Stimulated activated CD8-positive, alpha-beta memory T cell treated with anti-CD3 and anti-CD28 coated beads, Interleukin-12 subunit alpha, Interleukin-12 subunit beta, amount 100 ng/mL, for 24 hours (primary cell): ENCODE data around the gene RDH11.
"Not testable (repeated sequence)": the region's sequence is repeated elsewhere in the genome, so short reads cannot be mapped to it uniquely, and the experiment has no call there.

Source experiments
- DNase-seq: peaks from one replicate; pipeline ENCODE4 v3.0.0-alpha.2; 2020; ENCODE audit errors: extremely low read depth

RDH11 gene, protein sequence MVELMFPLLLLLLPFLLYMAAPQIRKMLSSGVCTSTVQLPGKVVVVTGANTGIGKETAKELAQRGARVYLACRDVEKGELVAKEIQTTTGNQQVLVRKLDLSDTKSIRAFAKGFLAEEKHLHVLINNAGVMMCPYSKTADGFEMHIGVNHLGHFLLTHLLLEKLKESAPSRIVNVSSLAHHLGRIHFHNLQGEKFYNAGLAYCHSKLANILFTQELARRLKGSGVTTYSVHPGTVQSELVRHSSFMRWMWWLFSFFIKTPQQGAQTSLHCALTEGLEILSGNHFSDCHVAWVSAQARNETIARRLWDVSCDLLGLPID

GRCh38 chr14:67695394-67695949 lies at the start of gene RDH11:
Gene RDH11, minus strand, starts transcription at chr14:67695764. Its CDS starts 61 bp downstream, at chr14:67695703.
- DNase-seq, result peak; percentile 59

DNA sequence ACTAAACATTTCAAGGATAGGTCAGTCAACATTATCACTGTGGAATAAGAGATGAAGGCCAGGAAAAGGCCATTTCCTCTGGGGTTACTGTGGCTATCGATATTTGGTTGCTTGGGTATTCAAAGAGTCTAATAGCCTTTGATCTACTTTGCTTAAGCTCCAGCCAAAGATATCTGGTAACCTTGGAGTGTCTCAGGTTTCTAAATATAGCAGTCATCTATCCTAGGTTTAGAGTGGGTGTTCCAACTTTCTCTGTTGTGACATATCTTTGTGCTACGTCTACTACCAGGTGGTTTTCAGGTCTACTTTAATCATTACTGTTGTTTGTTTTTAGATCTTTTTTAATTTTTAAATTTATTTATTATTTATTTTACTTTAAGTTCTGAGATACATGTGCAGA lies 48.5 kb upstream of the RDH11 start:
- no peak for DNase-seq

GRCh38 chr14:67738740-67739504 lies 43.4 kb upstream of the RDH11 start:
- no peak for DNase-seq

DNA sequence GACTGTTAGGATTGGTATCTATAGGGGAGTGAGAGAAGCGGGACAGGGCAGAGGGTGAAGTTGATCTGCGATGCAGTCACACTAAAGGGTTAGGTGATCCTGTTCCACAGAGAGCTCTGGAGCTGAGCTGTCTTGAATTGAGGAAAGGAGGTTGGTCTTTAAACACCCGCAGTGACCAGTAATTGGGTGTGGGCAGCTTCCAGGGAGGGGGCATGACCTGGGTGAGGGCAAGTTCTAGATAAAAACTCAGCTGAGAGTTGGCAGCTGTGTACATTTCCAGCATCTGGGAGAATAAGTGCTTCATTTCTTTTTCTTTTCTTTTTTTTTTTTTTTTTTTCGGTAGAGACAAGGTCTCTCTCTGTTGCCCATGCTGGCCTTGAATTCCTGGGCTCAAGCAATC lies 41.2 kb upstream of the RDH11 start:
- no peak for DNase-seq

DNA sequence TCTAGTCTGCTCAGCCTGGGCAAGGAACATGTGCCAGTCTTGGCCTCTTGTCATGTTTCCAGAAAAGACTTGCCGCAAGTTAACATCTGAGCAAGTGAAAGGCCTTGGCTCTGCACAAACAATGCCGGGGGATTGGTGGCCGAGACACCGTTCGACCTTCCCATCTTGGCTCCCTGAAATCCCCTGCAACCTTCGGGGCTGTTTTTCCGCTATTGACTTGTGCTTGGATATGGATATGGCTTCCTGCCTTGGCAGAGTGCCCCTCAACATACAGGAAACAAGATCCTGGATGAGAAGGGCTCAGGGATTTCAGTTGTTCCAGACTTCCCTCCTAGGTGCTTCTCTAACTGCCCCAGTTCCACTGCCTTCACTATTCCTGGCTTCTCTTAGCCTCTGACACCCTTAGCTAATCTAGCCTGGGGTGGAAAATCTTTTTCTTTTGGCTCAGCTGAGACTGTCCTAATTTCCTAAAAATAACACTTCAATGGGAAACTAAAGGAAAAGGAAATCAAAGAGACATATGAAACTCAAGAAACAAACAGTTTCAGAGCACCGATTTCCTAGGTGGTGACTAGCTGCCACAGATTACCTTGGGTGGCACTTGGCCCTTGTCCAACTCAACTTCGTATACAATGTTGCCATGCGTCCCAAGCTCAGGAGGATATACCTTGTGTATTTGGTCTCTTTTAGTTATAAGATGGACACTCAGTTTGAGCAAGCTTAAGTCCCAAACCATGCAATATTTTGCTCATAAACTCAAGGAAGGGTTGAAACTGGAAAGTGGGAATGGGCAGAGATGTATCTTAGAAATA lies 40.0 kb upstream of the RDH11 start:
- no peak for DNase-seq

DNA sequence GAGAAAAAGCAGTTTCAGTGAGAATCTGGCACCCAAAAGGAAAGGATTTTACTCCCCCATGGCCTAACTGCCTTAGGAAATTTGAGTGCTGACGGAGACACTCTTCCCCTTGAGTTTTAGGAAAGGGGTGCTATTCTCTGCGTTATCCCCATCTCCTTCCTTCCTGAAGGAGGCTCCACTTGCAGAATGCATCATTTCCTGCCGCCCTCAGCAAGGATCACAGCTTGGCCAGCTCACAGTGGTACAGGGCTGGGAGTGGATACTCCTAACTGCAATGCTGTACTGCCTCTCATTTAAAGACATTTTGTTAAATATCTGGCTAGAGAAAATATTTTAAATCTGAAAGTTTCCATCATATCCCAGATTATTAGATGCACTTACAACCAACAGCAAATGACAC lies 39.1 kb upstream of the RDH11 start:
- no peak for DNase-seq

DNA sequence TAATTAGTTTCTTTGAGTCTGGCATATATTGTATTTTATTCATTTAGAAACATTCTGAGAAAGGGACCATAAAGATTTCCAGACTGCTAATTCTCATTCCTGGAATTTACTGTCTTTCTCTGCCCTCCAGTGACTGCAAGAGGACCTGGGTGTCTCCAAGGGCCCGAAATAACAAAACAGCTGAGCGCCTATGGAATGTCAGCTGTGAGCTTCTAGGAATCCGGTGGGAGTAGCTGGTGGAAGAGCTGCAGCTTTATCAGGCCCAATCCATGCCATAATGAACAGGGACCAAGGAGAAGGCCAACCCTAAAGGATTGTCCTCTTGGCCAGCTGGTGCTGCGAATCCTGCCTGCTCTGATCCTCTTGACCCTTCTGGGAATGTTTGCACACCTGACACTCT lies 38.1 kb upstream of the RDH11 start:
- DNase-seq, result no peak

- no peak for DNase-seq
Observed at GRCh38 chr14:67729072-67729885, 33.7 kb upstream of the RDH11 start.

GRCh38 chr14:67728258-67728657 lies 32.7 kb upstream of the RDH11 start:
- no peak for DNase-seq

GRCh38 chr14:67727361-67727760 lies 31.8 kb upstream of the RDH11 start:
- no peak for DNase-seq

DNA sequence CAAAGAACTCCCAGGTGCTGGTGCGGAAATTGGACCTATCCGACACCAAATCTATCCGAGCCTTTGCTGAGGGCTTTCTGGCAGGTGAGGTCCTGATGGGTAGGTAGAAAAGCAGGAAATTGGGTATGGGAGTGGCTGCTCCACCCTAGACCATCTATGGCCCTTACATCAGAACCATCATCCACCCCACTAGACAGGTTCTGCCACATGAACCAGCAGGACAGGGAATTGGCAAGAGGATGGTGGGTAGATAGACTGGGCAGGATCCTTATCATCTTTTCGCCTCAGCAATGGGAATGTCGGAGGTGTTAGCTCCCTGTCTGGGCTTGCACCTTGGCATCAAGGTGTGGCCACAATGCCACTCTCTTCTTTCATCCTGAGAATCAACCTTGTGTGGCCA lies 29.6 kb upstream of the RDH11 start:
- no peak for DNase-seq

DNA sequence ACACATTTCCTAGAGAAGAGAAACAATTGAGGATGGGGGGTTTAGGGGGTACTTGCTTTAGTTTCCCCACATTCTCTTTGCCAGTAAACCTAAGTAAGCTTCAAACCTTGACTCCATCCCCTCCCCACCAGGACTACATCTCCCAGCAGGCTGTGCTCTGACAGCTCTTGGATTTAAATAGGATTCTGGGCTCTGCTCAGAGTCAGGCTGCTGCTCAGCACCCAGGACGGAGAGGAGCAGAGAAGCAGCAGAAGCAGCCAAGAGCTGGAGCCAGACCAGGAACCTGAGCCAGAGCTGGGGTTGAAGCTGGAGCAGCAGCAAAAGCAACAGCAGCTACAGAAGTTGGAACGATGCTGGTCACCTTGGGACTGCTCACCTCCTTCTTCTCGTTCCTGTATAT lies 26.7 kb upstream of the RDH11 start:
- DNase-seq, result no peak

DNA sequence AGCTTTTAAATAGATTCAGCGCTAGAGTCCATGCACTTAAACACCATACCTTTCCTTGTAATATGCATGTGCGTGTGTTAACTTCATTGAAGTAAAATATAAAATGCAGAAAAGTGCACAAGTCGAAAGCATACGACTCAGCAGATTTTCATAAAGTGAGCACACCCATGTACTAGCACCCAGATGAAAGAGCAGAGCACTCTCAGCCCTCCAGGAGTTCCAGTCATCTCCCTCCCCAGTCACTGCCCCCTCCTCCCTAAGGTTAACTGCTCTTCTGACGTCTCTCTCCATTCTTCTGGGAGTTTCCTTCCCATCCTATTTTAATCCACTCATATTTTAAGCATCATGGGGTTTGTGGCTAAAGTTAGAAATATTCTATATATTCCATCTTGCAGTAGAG lies 26.3 kb upstream of the RDH11 start:
- DNase-seq, result no peak

- no peak for DNase-seq
Observed at GRCh38 chr14:67719866-67720265, 24.3 kb upstream of the RDH11 start.

GRCh38 chr14:67719385-67719784 lies 23.8 kb upstream of the RDH11 start:
- not testable (repeated sequence) for DNase-seq

DNA sequence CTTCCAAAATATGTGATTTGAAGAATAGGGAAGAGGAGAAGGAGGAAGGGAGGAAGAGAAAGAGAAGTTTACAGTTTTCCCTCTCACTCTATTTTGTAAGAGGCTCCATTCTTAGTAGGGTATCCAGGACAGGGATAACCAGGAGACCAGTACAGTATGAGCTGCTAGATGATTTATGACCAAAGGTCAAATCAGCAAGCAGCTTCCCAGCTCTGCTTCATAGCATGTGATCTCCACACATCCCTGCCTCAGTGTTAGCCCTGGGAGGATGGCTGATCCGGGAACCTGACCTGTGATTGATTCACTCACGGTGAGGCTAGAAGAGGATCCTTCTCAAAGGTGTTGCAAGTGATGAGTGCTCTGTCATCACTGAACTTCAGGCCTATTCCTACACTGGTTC lies 22.7 kb upstream of the RDH11 start:
- DNase-seq, result no peak

DNA sequence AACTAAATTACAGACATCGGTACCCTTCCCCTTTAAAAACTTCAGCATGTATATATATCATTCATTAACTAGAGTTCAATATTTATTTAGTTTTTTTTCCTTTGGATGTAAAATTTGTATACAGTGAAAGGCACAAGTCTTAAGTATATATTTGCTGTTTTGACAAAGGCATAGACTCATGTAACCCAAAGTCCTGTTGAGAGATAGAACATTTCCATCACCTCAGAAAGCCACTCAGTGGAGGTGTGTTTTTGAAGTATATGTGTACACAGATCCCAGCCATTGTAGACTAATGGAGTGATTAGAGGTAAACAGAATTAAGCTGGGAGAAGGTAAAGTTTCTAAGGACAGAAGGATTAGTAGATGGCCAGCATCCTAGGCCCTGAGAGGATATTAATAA lies 21.5 kb upstream of the RDH11 start:
- no peak for DNase-seq

DNA sequence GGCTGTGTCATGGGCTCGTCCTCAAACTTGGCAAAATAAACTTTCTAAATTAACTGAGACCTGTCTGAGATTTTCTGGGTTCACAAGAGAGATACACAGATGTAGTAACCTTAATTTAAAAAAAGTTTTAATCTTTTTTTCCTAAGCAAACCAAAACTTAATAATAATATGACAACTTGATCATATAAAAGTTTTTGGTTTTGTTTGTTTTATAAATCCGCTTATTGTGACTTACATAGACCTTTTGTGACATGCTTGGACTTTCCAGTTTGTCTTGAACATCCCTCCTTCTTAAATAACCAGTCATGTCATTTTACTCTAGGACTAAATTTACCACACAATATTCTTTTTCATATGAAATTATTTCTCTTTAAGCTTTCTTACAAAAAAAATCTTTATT lies 14.6 kb upstream of the RDH11 start:
- no peak for DNase-seq

DNA sequence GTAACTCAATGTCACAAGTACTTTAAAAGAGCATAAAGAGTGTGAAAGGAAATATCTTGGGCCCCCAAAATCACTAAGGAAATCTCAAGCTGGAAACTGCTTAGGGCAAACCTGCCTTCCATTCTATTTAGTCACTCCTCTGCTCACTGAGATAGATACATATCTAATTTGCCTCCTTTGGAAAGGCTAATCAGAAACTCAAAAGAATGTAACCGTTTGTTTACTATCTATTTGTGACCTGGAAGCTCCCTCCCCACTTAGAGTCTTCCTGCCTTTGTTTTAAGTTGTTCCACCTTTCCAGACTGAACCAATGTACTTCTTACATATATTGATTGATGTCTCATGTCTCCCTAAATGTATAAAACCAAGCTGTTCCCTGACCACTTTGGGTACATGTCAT lies 14.2 kb upstream of the RDH11 start:
- DNase-seq, result not testable (repeated sequence)

GRCh38 chr14:67709346-67709745 lies 13.8 kb upstream of the RDH11 start:
- not testable (repeated sequence) for DNase-seq

- DNase-seq, result no peak
Observed at GRCh38 chr14:67705211-67705610, 9.6 kb upstream of the RDH11 start.
